T-helper 2 cell treated with Interferon-gamma antibody and Interleukin-4, amounts not matched to agents 100 ng/mL and 5 ng/mL, for 36 hours (primary cell): Measurements from ENCODE around the gene FDX2. TPM values are rescaled to one million over a fixed set of nuclear protein-coding genes. Genes with fewer than 3 reads are reported as not detected.
"Not testable (repeated sequence)": the region's sequence is repeated elsewhere in the genome, so short reads cannot be mapped to it uniquely, and the experiment has no call there.

ENCODE experiments used
- intact Hi-C: fragments of 100-400 bp; cut with micrococcal nuclease; formaldehyde crosslinking; loops from one replicate; pipeline ENCODE4 v1.15.1; 2023
- total RNA-seq: library from RNA; stranded (reverse); gene quantifications from 2 replicates; pipeline ENCODE4 v1.2.3, GENCODE V29; 2022

The FDX2 gene
- total RNA-seq, 1 donor from 2014 or later, result 7.2 TPM

- intact Hi-C loops, result no loop called here
Measured at GRCh38 chr19:10285393-10285792, 30.4 kb downstream of the FDX2 start.

- intact Hi-C loops, result no loop called here
Measured at GRCh38 chr19:10284960-10285278, 30.9 kb downstream of the FDX2 start.

- intact Hi-C loops, result no loop called here
Measured at GRCh38 chr19:10284065-10284959, 31.5 kb downstream of the FDX2 start.

- intact Hi-C loops, result no loop called here
Measured at GRCh38 chr19:10283301-10284064, 32.3 kb downstream of the FDX2 start.

- intact Hi-C loops, result not testable (repeated sequence)
Measured at GRCh38 chr19:10282043-10282442, 33.8 kb downstream of the FDX2 start.

GRCh38 chr19:10279737-10280442 lies 35.9 kb downstream of the FDX2 start:
- intact Hi-C loops, result no loop called here

GRCh38 chr19:10278935-10279334 lies 36.9 kb downstream of the FDX2 start:
- intact Hi-C loops, result no loop called here

GRCh38 chr19:10277795-10278589 lies 37.8 kb downstream of the FDX2 start:
- intact Hi-C loops, result no loop called here

- intact Hi-C loops, result no loop called here
Measured at GRCh38 chr19:10274589-10274988, 41.2 kb downstream of the FDX2 start.

GRCh38 chr19:10271543-10272086 lies 44.2 kb downstream of the FDX2 start:
- intact Hi-C loops, result loop anchor here (1.0 to 2.0 kb wide), 2 partner anchors 15 to 109 kb away; partner anchors contain the start of genes ICAM4 and TYK2

GRCh38 chr19:10270616-10271394 lies 45.0 kb downstream of the FDX2 start, which contains the start of gene ICAM1:
Gene ICAM1, plus strand, starts transcription at chr19:10271120. Its CDS starts 40 bp downstream, at chr19:10271160.
- intact Hi-C loops, result loop anchor here (1.0 to 2.0 kb wide), 2 partner anchors 15 to 110 kb away; partner anchors contain the start of genes ICAM4 and TYK2

GRCh38 chr19:10270180-10270615 lies 45.6 kb downstream of the FDX2 start:
- intact Hi-C loops, result loop anchor here (2.0 kb wide), 1 partner anchor 111 kb away; the partner anchor contains the start of gene TYK2

- intact Hi-C loops, result loop anchor here (1.0 to 5.0 kb wide), 3 partner anchors 68 to 120 kb away; partner anchors contain the start of genes ICAM3 and TYK2
Measured at GRCh38 chr19:10269333-10270179, 46.3 kb downstream of the FDX2 start.

GRCh38 chr19:10268071-10268470 lies 47.7 kb downstream of the FDX2 start:
- intact Hi-C loops, result loop anchor here (5.0 kb wide), 1 partner anchor 69 kb away; the partner anchor contains the start of gene ICAM3

- intact Hi-C loops, result loop anchor here (5.0 kb wide), 1 partner anchor 71 kb away; the partner anchor contains the start of gene ICAM3
Measured at GRCh38 chr19:10266706-10267105, 49.1 kb downstream of the FDX2 start.

- intact Hi-C loops, result no loop called here
Measured at GRCh38 chr19:10262771-10263170, 53.0 kb downstream of the FDX2 start.

- intact Hi-C loops, result no loop called here
Measured at GRCh38 chr19:10260141-10260584, 55.7 kb downstream of the FDX2 start.
